K562 (cell line): ENCODE results near the gene KCTD19. TPM values are rescaled to one million over a fixed set of nuclear protein-coding genes. Genes with fewer than 3 reads are reported as not detected.

ENCODE experiments used
- FOXP1 ChIP-seq: sonication (generic); formaldehyde crosslinking; IDR thresholded peaks from 2 replicates; pipeline ENCODE4 v1.8.0; 2022; ENCODE audit warnings: mild to moderate bottlenecking, missing genetic modification reagents
- HDAC3 ChIP-seq: fragments of 450-650 bp; IDR thresholded peaks from 2 replicates; pipeline ENCODE4 v1.6.1; 2018; ENCODE audit warnings: borderline replicate concordance, mild to moderate bottlenecking, moderate library complexity; ENCODE audit not compliant: partially characterized antibody
- TAF15 ChIP-seq: fragments of 200-400 bp; formaldehyde crosslinking; IDR thresholded peaks from 2 replicates; pipeline ENCODE4 v1.6.1; 2017; ENCODE audit warnings: mild to moderate bottlenecking, low read depth, low read length, moderate library complexity
- THAP12 ChIP-seq: fragments of 250-450 bp; sonication (Bioruptor Pico); IDR thresholded peaks from 2 replicates; pipeline ENCODE4 v1.9.0; 2021; ENCODE audit warnings: mild to moderate bottlenecking, inconsistent platforms
- TOE1 ChIP-seq, 2 experiments: fragments of 450-650 bp in 1 of 2; sonication (generic) in 1 of 2; formaldehyde crosslinking in 1 of 2; IDR thresholded peaks; 2 replicates each; pipeline versions ENCODE4 v1.7.1 to v1.8.0; 2016 to 2022; ENCODE audit warnings: borderline replicate concordance in 2 of 2, mild to moderate bottlenecking in 2 of 2, antibody characterized with exemption in 1 of 2, inconsistent platforms in 1 of 2, low read depth in 1 of 2, missing genetic modification reagents in 1 of 2, moderate library complexity in 1 of 2
- ZNF507 ChIP-seq: conservative IDR thresholded peaks from 2 replicates; pipeline ENCODE4 v1.6.1; 2017; ENCODE audit warnings: missing genetic modification characterization, missing compliant biosample characterization
- ZNF586 ChIP-seq: fragments of 450-650 bp; formaldehyde crosslinking; conservative IDR thresholded peaks from 2 replicates; pipeline ENCODE4 v1.4.0; 2020; ENCODE audit warnings: mild to moderate bottlenecking, moderate library complexity
- polyA plus RNA-seq, 8 experiments: library from polyadenylated mRNA; depleted of rRNA in 4 of 8; stranded (reverse) in 5 of 8; unstranded in 3 of 8; fragments of >200 nt; fragmentation: Nextera tagmentation in 2 of 8; fragmentation: Illumina TruSeq in 1 of 8; extraction: Ambion mirVana in 2 of 8; extraction: Trizol in 1 of 8; gene quantifications; 2 replicates each; pipeline versions ENCODE4 v1.2.1 to v1.2.3, GENCODE V29; 2011 to 2014; ENCODE audit warnings: inconsistent platforms in 1 of 8, missing spikeins in 1 of 8
- total RNA-seq, 7 experiments: library from RNA; depleted of rRNA in 6 of 7; stranded (reverse); fragments of >200 nt in 6 of 7; fragmentation: Illumina TruSeq in 2 of 7; extraction: Trizol in 2 of 7; gene quantifications; 2 replicates each; pipeline versions ENCODE4 v1.2.1 to v1.2.3, GENCODE V29; 2011 to 2021; ENCODE audit warnings: low replicate concordance in 1 of 7
- TF ChIP-seq, protein P1 (sequence below): fragments of 250-450 bp; sonication (Bioruptor Pico); IDR thresholded peaks from 2 replicates; pipeline ENCODE4 v1.8.0; 2022; ENCODE audit warnings: inconsistent platforms

Gene KCTD19
- total and polyA plus RNA-seq, 9 of the 15 experiments (the other 6 are each of a cell fraction or from before 2014, with no cell fraction given) = 0.03 to 0.91 (median 0.22) TPM; not detected in 2

GRCh38 chr16:67277294-67277998 lies 49.1 kb downstream of the KCTD19 start (continued):
- TF ChIP-seq THAP12 (CRISPR knock-in tag) = no peak
- TF ChIP-seq FOXP1 (CRISPR knock-in tag) = no peak
- TF ChIP-seq HDAC3 = no peak
- no peak for TF ChIP-seq TAF15
- no peak for TF ChIP-seq ZNF586 (CRISPR knock-in tag)
- TF ChIP-seq, protein P1, sequence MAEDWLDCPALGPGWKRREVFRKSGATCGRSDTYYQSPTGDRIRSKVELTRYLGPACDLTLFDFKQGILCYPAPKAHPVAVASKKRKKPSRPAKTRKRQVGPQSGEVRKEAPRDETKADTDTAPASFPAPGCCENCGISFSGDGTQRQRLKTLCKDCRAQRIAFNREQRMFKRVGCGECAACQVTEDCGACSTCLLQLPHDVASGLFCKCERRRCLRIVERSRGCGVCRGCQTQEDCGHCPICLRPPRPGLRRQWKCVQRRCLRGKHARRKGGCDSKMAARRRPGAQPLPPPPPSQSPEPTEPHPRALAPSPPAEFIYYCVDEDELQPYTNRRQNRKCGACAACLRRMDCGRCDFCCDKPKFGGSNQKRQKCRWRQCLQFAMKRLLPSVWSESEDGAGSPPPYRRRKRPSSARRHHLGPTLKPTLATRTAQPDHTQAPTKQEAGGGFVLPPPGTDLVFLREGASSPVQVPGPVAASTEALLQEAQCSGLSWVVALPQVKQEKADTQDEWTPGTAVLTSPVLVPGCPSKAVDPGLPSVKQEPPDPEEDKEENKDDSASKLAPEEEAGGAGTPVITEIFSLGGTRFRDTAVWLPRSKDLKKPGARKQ (CRISPR knock-in tag) = no peak
- no peak for TF ChIP-seq TOE1 (IDR thresholded peaks at IDR 0.05; ENCODE audit: borderline replicate concordance)
- no peak for TF ChIP-seq TOE1 (CRISPR knock-in tag; IDR thresholded peaks at IDR 0.05; ENCODE audit: borderline replicate concordance, low read depth)
- TF ChIP-seq ZNF507 (tag) = no peak
- TF ChIP-seq, all 486 proteins: peak for 13
